CD4-positive, alpha-beta T cell (primary cell): Measurements from ENCODE around the gene TRIM25. TPM values are rescaled to one million over a fixed set of nuclear protein-coding genes. Genes with fewer than 3 reads are reported as not detected.

ENCODE experiments used
- ATAC-seq: fragments of 200-7000 bp; cut with Tn5 transposase; one replicate; pipeline ENCODE4 v1.10.0; 2022; ENCODE audit warnings: mild to moderate bottlenecking; ENCODE audit not compliant: poor library complexity
- CTCF ChIA-PET: fragments of 350-600 bp; sonication (Branson Sonifier 250); formaldehyde crosslinking; loops from one replicate; lab custom pipeline; 2021; ENCODE audit warnings: antibody characterized with exemption, inconsistent platforms; lab: Charles Lee
- POLR2A ChIA-PET: fragments of 350-600 bp; sonication (Branson Sonifier 250); formaldehyde crosslinking; loops from one replicate; lab custom pipeline; 2021; ENCODE audit warnings: antibody characterized with exemption, inconsistent platforms; lab: Charles Lee
- DNase-seq, 14 experiments: peaks; one replicate each; pipeline ENCODE4 v3.0.0-alpha.2; 2013 to 2020; ENCODE audit warnings: mixed read lengths in 2 of 14
- H3K27ac ChIP-seq, 2 donors: one replicate each; pipeline versions ENCODE4 v1.5.1 to v1.7.0; 2013; ENCODE audit warnings: low read length in 2 of 2, low read depth in 1 of 2, mild to moderate bottlenecking in 1 of 2
- H3K27me3 ChIP-seq, 2 experiments: 1 replicate in 1 of 2; 2 replicates in 1 of 2; pipeline versions ENCODE4 v1.6.1 to v1.7.0; 2013; ENCODE audit warnings: low read length in 2 of 2, control low read depth in 1 of 2, mild to moderate bottlenecking in 1 of 2, moderate library complexity in 1 of 2; ENCODE audit not compliant: insufficient read depth in 2 of 2, control insufficient read depth in 1 of 2
- H3K36me3 ChIP-seq: one replicate; pipeline ENCODE4 v1.6.1; 2013; ENCODE audit warnings: low read length, control low read depth; ENCODE audit not compliant: insufficient read depth
- H3K4me1 ChIP-seq: one replicate; pipeline ENCODE4 v1.6.1; 2013; ENCODE audit warnings: low read length, control low read depth; ENCODE audit not compliant: insufficient read depth
- H3K4me3 ChIP-seq: one replicate; pipeline ENCODE4 v1.5.1; 2013; ENCODE audit warnings: mild to moderate bottlenecking, low read length, moderate library complexity
- H3K9me3 ChIP-seq, 2 experiments: 1 replicate in 1 of 2; 2 replicates in 1 of 2; pipeline versions ENCODE4 v1.6.1 to v1.7.0; 2013; ENCODE audit warnings: low read length in 2 of 2, mild to moderate bottlenecking in 2 of 2, control low read depth in 1 of 2, moderate library complexity in 1 of 2; ENCODE audit not compliant: control insufficient read depth in 1 of 2, insufficient read depth in 1 of 2
- H3K27ac Mint-ChIP-seq: one replicate; pipeline ENCODE4 v1.8.0; 2020; ENCODE audit warnings: mixed read lengths
- H3K27me3 Mint-ChIP-seq: one replicate; pipeline ENCODE4 v1.8.0; 2021; ENCODE audit warnings: mixed read lengths
- H3K36me3 Mint-ChIP-seq: one replicate; pipeline ENCODE4 v1.8.0; 2021; ENCODE audit warnings: low read depth, mixed read lengths
- H3K4me1 Mint-ChIP-seq: one replicate; pipeline ENCODE4 v1.8.0; 2021; ENCODE audit warnings: low read depth, mixed read lengths
- H3K4me3 Mint-ChIP-seq: one replicate; pipeline ENCODE4 v1.8.0; 2020; ENCODE audit warnings: mild to moderate bottlenecking, mixed read lengths
- H3K9me3 Mint-ChIP-seq: one replicate; pipeline ENCODE4 v1.8.0; 2020; ENCODE audit warnings: mixed read lengths
- CTCF ChIP-seq: fragments of 200-600 bp; IDR thresholded peaks from one replicate; pipeline ENCODE4 v1.8.0; 2022; ENCODE audit warnings: antibody characterized with exemption, mild to moderate bottlenecking
- intact Hi-C, 2 experiments: fragments of 100-400 bp; cut with DNase I in 1 of 2; cut with micrococcal nuclease in 1 of 2; formaldehyde crosslinking; loops; one replicate each; pipeline versions ENCODE4 v1.15.1 to v1.9.0; 2023 to 2025; cut with DNase I, micrococcal nuclease
- total RNA-seq, 174 experiments: library from RNA in 2 of 174; stranded (reverse) in 2 of 174; gene quantifications; one replicate each; pipeline ENCODE4 v1.2.3 and lab custom pipeline; 2021 to 2026

The TRIM25 gene
- total RNA-seq, 2 experiments from 2014 or later = 31.7 to 33.2 TPM

GRCh38 chr17:56886288-56886731 is 27.5 kb downstream of the TRIM25 start:
- peaks cover 41% of the 10 kb centered on the region for H3K36me3 ChIP-seq
- intact Hi-C loops = no loop called here
- ChIA-PET CTCF (no interaction called here), POLR2A (no interaction called here)
- no peaks in the 10 kb centered on the region for H3K27me3 ChIP-seq
- peaks cover 65% of the 10 kb centered on the region for H3K36me3 Mint-ChIP-seq
- peaks cover 13 to 14% of the 10 kb centered on the region in 2 experiments for H3K9me3 ChIP-seq
- no peak for DNase-seq
- no peak overlapping the region for H3K27ac Mint-ChIP-seq
- TF ChIP-seq CTCF = no peak
- no peak for ATAC-seq
- peaks cover 3% of the 10 kb centered on the region for H3K9me3 Mint-ChIP-seq
- H3K4me3 Mint-ChIP-seq = no peak overlapping the region
- H3K27me3 Mint-ChIP-seq = no peaks in the 10 kb centered on the region
- H3K4me3 ChIP-seq = no peak overlapping the region
- no peak overlapping the region for H3K27ac ChIP-seq
- H3K4me1 ChIP-seq = no peaks in the 10 kb centered on the region
- H3K4me1 Mint-ChIP-seq = no peaks in the 10 kb centered on the region

GRCh38 chr17:56885312-56885657 is 28.6 kb downstream of the TRIM25 start:
- peaks cover 3% of the 10 kb centered on the region for H3K9me3 Mint-ChIP-seq
- H3K4me3 Mint-ChIP-seq = no peak overlapping the region
- Histone ChIP-seq H3K36me3 (peaks cover 31% of the 10 kb centered on the region), H3K27me3 (no peaks in the 10 kb centered on the region), H3K27ac (no peak overlapping the region), H3K4me3 (no peak overlapping the region), H3K9me3 (peaks cover 13 to 14% of the 10 kb centered on the region in 2 experiments), H3K4me1 (no peaks in the 10 kb centered on the region)
- DNase-seq (no peak), ATAC-seq (no peak)
- ChIA-PET CTCF (no interaction called here), POLR2A (no interaction called here)
- peaks cover 54% of the 10 kb centered on the region for H3K36me3 Mint-ChIP-seq
- H3K27me3 Mint-ChIP-seq = no peaks in the 10 kb centered on the region
- no peak overlapping the region for H3K27ac Mint-ChIP-seq
- H3K4me1 Mint-ChIP-seq = no peaks in the 10 kb centered on the region
- no peak for TF ChIP-seq CTCF
- intact Hi-C loops = no loop called here

GRCh38 chr17:56884483-56885311 is 29.2 kb downstream of the TRIM25 start:
- H3K27ac ChIP-seq = no peak overlapping the region
- peaks cover 3% of the 10 kb centered on the region for H3K9me3 Mint-ChIP-seq
- H3K9me3 ChIP-seq = peaks cover 13 to 14% of the 10 kb centered on the region in 2 experiments
- H3K4me3 Mint-ChIP-seq = no peak overlapping the region
- peaks cover 26% of the 10 kb centered on the region for H3K36me3 ChIP-seq
- intact Hi-C loops = no loop called here
- CTCF ChIA-PET = no interaction called here
- POLR2A ChIA-PET = no interaction called here
- no peaks in the 10 kb centered on the region for H3K27me3 ChIP-seq
- no peaks in the 10 kb centered on the region for H3K4me1 Mint-ChIP-seq
- H3K4me1 ChIP-seq = no peaks in the 10 kb centered on the region
- DNase-seq (no peak), ATAC-seq (no peak)
- H3K27ac Mint-ChIP-seq = no peak overlapping the region
- peaks cover 48% of the 10 kb centered on the region for H3K36me3 Mint-ChIP-seq
- no peak for TF ChIP-seq CTCF
- H3K27me3 Mint-ChIP-seq = no peaks in the 10 kb centered on the region
- no peak overlapping the region for H3K4me3 ChIP-seq
